GM12801 (cell line): ENCODE results near the gene CAP2.

Experiments used
- TF ChIP-seq, protein P1 (sequence below): IDR thresholded peaks from one replicate; pipeline ENCODE4 v1.5.1; 2011; ENCODE audit warnings: control low read depth; ENCODE audit not compliant: insufficient read length; ENCODE audit errors: extremely low read depth

Gene CAP2

DNA sequence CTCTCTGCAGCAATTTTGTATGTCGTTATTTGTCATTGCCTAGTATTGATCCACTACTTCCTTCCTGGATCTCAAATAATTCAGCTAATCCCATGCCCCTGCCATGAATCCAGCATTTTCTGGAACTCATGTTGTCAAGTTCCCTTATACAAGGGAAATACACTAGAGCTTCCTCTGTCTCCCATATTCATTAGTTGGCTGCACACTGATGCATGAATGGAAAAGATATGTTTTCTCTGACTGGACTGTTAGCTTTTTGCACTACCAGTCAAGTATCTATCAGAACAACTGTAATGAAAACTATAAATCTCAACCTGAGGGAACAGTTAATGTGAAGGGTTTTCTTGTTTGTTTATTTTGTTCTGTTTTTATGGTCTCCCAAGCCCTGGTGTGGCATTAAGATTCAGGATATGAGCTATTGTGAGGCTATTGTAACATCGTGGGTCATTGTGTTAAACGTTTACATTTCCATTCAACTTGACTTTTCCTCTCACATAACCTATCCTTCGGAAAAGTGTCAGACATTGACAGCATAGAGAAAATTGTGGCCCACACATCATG is 104.2 kb downstream of the CAP2 start:
- TF ChIP-seq, protein P1, sequence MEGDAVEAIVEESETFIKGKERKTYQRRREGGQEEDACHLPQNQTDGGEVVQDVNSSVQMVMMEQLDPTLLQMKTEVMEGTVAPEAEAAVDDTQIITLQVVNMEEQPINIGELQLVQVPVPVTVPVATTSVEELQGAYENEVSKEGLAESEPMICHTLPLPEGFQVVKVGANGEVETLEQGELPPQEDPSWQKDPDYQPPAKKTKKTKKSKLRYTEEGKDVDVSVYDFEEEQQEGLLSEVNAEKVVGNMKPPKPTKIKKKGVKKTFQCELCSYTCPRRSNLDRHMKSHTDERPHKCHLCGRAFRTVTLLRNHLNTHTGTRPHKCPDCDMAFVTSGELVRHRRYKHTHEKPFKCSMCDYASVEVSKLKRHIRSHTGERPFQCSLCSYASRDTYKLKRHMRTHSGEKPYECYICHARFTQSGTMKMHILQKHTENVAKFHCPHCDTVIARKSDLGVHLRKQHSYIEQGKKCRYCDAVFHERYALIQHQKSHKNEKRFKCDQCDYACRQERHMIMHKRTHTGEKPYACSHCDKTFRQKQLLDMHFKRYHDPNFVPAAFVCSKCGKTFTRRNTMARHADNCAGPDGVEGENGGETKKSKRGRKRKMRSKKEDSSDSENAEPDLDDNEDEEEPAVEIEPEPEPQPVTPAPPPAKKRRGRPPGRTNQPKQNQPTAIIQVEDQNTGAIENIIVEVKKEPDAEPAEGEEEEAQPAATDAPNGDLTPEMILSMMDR: no peak

DNA sequence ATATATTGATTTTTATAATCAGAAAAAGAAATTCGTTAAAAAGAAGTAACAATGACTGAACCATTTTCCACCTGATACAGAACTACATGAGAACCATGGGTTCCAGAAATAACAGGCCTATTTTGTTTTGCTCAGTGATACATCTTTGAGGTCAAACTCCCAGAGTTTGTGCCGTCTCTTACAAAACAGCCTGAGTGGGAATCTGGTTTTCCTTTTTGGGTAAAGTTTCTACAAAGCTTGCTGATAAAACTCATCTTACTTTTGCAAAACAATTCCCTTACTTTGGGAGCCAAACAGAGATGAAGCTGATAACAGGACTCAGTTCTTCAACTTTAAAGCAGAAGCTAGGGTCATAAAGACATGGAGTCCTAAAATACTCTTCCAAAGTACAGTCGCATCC is 108.0 kb downstream of the CAP2 start:
- TF ChIP-seq, protein P1: no peak

DNA sequence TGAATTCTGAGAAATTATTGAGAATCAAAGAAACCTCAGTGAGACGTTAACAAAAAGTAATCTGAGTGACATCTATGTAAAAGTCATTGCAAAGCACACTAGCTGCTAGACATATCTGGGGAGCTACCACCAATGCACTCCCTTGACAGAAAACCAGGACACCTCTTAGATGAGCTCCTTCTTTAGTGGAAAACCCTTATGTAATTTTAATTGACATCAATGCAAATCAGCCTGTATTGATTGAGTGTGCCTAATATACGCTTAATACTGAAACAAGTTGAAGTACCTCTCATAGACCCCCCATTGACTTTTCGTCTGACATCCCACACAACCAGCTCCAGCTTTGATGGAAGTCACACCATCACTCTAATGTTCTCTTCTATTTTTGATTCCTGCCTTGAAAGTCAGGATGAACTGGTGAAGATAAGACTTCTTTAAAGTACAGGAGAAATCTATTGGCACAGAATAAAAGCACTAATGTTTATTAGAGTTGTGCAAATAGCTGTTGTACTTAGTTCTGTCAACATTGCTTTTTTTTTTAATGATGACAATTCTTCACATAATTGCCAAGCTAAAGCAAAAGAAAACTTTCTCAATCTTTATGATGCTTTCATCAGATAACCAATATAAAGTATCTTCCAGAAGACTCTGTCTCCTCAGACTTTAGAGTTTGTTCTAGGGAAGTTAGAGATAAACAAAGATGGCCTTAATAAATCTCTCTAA is 108.7 kb downstream of the CAP2 start:
- TF ChIP-seq, protein P1: no peak

DNA sequence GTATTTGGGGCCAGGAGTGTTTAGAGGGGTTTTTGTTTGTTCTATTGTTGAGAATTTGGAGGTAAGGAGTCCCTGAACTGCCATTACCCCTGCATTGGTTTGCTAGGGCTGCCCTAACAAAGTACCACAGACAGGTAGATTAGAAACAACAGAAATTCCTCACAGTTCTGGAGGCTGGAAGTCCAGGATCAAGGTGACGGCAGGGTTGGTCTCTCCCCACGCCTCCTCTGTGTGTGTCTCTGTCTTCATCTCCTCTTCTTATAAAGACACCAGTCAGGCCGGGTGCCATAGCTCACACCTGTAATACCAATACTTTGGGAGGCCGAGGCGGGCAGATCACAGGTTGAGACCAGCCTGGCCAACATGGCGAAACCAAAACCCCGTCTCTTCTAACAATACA is 109.7 kb downstream of the CAP2 start:
- TF ChIP-seq, protein P1: no peak

DNA sequence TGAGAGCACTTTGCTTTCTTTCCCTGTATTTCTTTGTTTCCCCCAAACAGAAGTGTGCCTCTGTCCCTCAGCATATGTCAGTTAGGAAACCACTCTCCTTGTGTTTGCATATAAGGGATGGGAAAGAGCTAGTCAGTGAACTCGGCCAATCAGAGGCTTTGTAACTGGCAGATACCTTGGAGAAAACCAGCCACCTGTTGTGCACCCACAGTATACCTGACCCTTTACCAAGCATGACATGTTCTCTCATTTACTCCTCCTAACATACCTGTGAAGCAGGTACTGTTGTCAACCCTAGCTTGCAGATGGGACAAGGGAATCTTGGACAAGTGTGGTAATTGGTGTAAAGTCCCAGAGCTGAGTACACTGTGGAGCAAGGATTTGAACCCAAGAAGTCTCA is 110.6 kb downstream of the CAP2 start:
- TF ChIP-seq, protein P1: no peak

DNA sequence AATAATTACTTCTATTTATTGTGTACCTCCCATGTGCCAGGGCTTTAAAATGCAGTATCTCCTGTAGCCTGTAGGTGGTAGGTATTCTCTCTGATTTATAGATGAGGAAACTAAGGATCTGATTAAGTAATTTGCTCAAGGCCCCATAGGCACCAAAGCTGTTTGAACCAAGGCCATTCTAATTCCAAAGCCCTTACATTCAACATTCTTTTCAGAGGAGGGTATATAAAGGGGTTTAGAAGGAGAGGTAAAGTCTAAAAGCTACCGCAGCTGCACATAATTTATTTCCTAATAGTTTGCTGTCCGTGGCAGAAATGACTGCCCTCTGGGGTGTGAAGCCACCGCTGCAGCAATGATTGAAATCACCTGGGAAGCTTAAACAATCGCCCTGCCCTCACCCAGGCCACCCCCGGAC is 111.7 kb downstream of the CAP2 start:
- TF ChIP-seq, protein P1: no peak

DNA sequence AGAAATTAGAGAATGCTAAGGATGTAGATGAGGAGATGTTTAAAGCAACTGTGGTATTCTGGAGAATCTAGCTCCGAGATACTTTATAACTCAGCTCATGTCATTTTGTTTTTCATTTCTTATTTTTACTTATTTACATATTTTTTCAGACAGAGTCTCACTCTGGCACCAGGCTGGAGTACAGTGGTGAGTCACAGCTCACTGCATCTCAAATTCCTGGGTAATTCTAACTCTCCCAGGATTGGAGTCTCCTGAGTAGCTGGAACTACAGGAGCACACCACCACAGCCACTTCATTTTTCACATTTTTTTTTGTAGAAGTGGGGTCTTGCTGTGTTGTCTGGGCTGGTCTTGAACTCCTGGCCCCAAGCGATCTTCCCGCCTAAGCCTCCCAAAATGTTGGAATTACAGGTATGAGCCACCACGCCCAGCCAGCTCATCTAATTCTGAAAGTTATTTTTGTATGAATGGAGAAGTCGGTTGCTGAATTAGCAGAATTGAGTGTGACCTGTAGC is 112.4 kb downstream of the CAP2 start:
- TF ChIP-seq, protein P1: no peak
